ENCODE data around the gene KRTAP16-1.

DNA sequence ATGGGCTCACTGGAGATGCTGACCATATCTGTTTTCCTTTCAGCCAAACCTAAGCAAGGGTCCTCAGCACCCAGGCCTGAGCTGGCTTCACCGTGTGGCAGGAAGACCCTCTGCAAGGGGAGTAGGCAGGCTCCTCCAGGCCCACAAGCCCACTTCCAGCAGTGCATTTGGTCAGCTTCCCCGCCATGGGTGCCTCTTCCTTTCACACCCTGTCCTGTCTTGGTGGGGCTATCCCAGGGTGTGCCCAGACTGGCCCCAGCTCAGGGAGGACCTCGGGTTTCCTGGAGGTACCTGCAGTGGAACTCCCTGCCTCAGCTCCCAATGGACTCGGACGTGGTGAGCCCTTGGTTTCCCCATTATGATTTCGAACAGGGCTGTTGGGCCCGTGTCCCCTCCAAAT, 19.1 kb upstream of the KRTAP16-1 start:
- TF ChIP-seq, protein P1, sequence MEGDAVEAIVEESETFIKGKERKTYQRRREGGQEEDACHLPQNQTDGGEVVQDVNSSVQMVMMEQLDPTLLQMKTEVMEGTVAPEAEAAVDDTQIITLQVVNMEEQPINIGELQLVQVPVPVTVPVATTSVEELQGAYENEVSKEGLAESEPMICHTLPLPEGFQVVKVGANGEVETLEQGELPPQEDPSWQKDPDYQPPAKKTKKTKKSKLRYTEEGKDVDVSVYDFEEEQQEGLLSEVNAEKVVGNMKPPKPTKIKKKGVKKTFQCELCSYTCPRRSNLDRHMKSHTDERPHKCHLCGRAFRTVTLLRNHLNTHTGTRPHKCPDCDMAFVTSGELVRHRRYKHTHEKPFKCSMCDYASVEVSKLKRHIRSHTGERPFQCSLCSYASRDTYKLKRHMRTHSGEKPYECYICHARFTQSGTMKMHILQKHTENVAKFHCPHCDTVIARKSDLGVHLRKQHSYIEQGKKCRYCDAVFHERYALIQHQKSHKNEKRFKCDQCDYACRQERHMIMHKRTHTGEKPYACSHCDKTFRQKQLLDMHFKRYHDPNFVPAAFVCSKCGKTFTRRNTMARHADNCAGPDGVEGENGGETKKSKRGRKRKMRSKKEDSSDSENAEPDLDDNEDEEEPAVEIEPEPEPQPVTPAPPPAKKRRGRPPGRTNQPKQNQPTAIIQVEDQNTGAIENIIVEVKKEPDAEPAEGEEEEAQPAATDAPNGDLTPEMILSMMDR (IDR thresholded peaks at IDR 0.05): no peak
- no peak for TF ChIP-seq POLR2A (IDR thresholded peaks at IDR 0.05)
